ENCODE data around the gene DNAJC30. TPM values are rescaled to one million over a fixed set of nuclear protein-coding genes. Genes with fewer than 3 reads are reported as not detected.

DNAJC30 gene
- total RNA-seq, 4 donors from 2014 or later, result 4.5 to 7.5 (median 5.5) TPM

DNA sequence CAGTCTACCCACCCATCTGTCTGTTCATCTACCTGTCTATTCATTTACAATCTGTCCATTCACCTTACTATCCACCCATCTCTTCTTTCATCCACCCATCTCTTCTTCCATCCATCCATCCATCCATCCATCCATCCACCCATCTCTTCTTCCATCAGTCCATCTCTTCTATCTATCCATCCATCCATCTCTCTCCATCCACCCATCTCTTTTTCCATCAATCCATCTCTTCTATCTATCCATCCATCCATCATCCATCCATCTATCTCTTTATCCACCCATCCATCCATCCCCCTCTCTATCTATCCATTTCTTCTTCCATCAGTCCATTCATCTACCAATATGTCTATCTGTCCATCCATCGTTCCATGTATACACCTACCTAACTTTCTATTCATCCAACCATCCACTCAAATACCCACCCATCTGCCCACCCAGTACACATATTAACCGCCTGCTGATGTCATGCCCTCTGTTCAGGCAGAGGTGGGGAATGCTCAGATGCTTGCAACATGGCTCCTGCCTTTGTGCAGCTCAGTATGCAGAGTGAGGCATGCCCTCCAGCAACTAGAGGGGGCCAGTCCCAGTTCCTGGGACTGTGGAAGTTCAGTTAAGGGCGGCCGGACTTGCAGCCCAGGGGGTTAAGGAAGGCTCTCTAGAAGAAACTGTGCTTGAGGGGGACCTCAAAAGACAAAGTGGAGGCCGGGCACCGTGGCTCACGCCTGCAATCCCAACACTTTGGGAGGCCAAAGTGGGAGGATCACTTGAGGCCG, 47.6 kb downstream of the DNAJC30 start:
- TF ChIP-seq EP300 (IDR thresholded peaks at IDR 0.05) (no peak), POLR2AphosphoS5 (IDR thresholded peaks at IDR 0.05) (no peak), POLR2A (IDR thresholded peaks at IDR 0.05; ENCODE audit: low read depth) (no peak)
- TF ChIP-seq, protein P1, sequence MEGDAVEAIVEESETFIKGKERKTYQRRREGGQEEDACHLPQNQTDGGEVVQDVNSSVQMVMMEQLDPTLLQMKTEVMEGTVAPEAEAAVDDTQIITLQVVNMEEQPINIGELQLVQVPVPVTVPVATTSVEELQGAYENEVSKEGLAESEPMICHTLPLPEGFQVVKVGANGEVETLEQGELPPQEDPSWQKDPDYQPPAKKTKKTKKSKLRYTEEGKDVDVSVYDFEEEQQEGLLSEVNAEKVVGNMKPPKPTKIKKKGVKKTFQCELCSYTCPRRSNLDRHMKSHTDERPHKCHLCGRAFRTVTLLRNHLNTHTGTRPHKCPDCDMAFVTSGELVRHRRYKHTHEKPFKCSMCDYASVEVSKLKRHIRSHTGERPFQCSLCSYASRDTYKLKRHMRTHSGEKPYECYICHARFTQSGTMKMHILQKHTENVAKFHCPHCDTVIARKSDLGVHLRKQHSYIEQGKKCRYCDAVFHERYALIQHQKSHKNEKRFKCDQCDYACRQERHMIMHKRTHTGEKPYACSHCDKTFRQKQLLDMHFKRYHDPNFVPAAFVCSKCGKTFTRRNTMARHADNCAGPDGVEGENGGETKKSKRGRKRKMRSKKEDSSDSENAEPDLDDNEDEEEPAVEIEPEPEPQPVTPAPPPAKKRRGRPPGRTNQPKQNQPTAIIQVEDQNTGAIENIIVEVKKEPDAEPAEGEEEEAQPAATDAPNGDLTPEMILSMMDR (IDR thresholded peaks at IDR 0.05), result no peak
- H3K27ac ChIP-seq (replicated peaks in 1 of 4), result no peak overlapping the region
- 98% methylated on average over 4 of the region's 8 CpGs for WGBS
- no peaks in the 10 kb centered on the region for H3K36me3 ChIP-seq
- intact Hi-C loops (cut with DNase I), result no loop called here
- H3K9me3 ChIP-seq, result no peaks in the 10 kb centered on the region
- H3K4me1 ChIP-seq, result peaks cover 0 to 9% (median 7%) of the 10 kb centered on the region in 4 donors
- H3K27me3 ChIP-seq, result peaks cover 0 to 30% (median 3%) of the 10 kb centered on the region in 4 donors
- DNase-seq (ENCODE audit: extremely low spot score), result no peak
- no peak overlapping the region for H3K4me3 ChIP-seq

- intact Hi-C loops (cut with DNase I), result no loop called here
- no peak overlapping the region for H3K27ac ChIP-seq (replicated peaks in 1 of 4)
- H3K27me3 ChIP-seq, result peaks cover 0 to 45% (median 3%) of the 10 kb centered on the region in 4 donors
- H3K4me3 ChIP-seq, result no peak overlapping the region
- no peaks in the 10 kb centered on the region for H3K9me3 ChIP-seq
- TF ChIP-seq, protein P1 (IDR thresholded peaks at IDR 0.05), result no peak
- TF ChIP-seq POLR2AphosphoS5 (IDR thresholded peaks at IDR 0.05), result no peak
- H3K36me3 ChIP-seq, result no peaks in the 10 kb centered on the region
- WGBS, result 76% methylated on average over 8 of the region's 8 CpGs
- H3K4me1 ChIP-seq, result peaks cover 0 to 9% (median 7%) of the 10 kb centered on the region in 4 donors
- DNase-seq (ENCODE audit: extremely low spot score), result no peak
These were observed 49.4 kb downstream of the DNAJC30 start for GRCh38 chr7:73633844-73634243.

DNA sequence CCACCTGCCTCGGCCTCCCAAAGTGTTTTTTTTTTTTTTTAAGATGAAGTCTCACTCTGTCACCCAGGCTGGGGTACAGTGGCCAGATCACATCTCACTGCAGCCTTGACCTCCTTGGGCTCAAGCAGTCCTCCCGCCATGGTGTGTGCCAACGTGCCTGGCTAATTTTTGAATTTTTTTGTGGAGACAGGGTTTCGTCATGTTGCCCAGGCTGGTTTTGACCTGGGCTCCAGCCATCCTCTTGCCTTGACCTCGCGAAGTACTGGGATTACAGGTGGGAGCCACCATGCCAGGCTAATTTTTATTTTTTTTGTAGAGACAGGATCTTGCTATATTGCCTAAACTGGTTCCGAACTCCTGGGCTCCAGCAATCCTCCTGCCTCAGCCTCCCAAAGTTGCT, 49.9 kb downstream of the DNAJC30 start:
- intact Hi-C loops (cut with DNase I), result no loop called here
- DNase-seq (ENCODE audit: extremely low spot score), result no peak
- Histone ChIP-seq H3K4me1 (peaks cover 0 to 9% (median 7%) of the 10 kb centered on the region in 4 donors), H3K4me3 (no peak overlapping the region), H3K9me3 (no peaks in the 10 kb centered on the region), H3K36me3 (no peaks in the 10 kb centered on the region), H3K27ac (replicated peaks in 1 of 4) (no peak overlapping the region), H3K27me3 (peaks cover 0 to 51% (median 3%) of the 10 kb centered on the region in 4 donors)
- TF ChIP-seq POLR2A (IDR thresholded peaks at IDR 0.05; ENCODE audit: low read depth) (no peak), EP300 (IDR thresholded peaks at IDR 0.05) (no peak), POLR2AphosphoS5 (IDR thresholded peaks at IDR 0.05) (no peak)
- TF ChIP-seq, protein P1 (IDR thresholded peaks at IDR 0.05), result no peak
- 94% methylated on average over 7 of the region's 7 CpGs for WGBS

DNA sequence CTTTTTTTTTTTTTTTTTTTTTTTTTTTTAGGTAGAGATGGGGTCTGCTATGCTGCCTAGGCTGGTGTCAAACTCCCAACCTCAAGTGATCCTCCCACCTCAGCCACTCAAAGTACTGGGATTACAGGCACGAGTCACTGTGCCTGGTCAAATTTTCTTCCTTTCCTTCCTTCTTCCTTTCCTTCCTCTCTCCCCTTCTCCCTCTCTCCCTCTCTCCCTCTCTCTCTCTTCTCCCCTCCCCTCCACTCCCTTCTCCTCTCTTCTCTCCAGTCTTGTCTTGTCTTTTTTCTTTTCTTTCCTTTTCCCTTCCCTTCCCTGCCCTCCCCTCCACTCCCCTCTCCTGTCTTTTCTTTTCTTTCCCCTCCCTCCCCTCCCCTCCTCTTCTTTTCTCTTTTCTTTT, 51.7 kb downstream of the DNAJC30 start:
- Histone ChIP-seq H3K27me3 (peaks cover 0 to 67% (median 3%) of the 10 kb centered on the region in 4 donors), H3K4me3 (no peak overlapping the region), H3K36me3 (no peaks in the 10 kb centered on the region), H3K9me3 (no peaks in the 10 kb centered on the region), H3K4me1 (peaks cover 0 to 8% (median 7%) of the 10 kb centered on the region in 4 donors), H3K27ac (replicated peaks in 1 of 4) (no peak overlapping the region)
- 24% methylated on average over 1 of the region's 1 CpG for WGBS
- intact Hi-C loops (cut with DNase I), result no loop called here
- no peak for TF ChIP-seq EP300 (IDR thresholded peaks at IDR 0.05)
- no peak for TF ChIP-seq POLR2A (IDR thresholded peaks at IDR 0.05; ENCODE audit: low read depth)
- TF ChIP-seq POLR2AphosphoS5 (IDR thresholded peaks at IDR 0.05), result no peak
- no peak for DNase-seq (ENCODE audit: extremely low spot score)

Small RNAs within 50 kb of the gene (small RNA-seq; reads per million reads assigned to genes)
- 0 reads per million in 3 donors for gene MIR4284
- gene RN7SL265P, result 0 reads per million in 3 donors

Other genes starting within 250 kb of the DNAJC30 start
- gene FZD9, start 249.7 kb downstream of the DNAJC30 start, total RNA-seq, result 1 to 10 TPM in 2 of 4 donors, under 1 TPM in 2; under 0.01 to 1.7 (median 1.1) TPM
- gene BAZ1B, start 161.2 kb downstream of the DNAJC30 start, total RNA-seq, result 10 to 100 TPM; 55.3 to 72.2 (median 66.2) TPM
- gene BCL7B, start 125.8 kb downstream of the DNAJC30 start, total RNA-seq, result 100 to 1,000 TPM; 107 to 131 (median 109) TPM
- 10 to 100 TPM; 19.1 to 52.5 (median 38.2) TPM for gene TBL2, start 104.9 kb downstream of the DNAJC30 start, total RNA-seq
- 10 to 100 TPM in 2 of 4 donors, 1 to 10 TPM in 2; 6.5 to 19.5 (median 10.3) TPM for gene MLXIPL, start 58.9 kb downstream of the DNAJC30 start, total RNA-seq
- 1 to 10 TPM; 2.5 to 7.1 (median 4.0) TPM for gene VPS37D, start 15.6 kb downstream of the DNAJC30 start, total RNA-seq
- gene BUD23, start 144 bp upstream of the DNAJC30 start, total RNA-seq, result 10 to 100 TPM; 43.2 to 51.5 (median 48.6) TPM
- 10 to 100 TPM in 2 of 4 donors, 1 to 10 TPM in 2; 7.1 to 16.0 (median 9.6) TPM for gene STX1A, start 36.2 kb upstream of the DNAJC30 start, total RNA-seq
- gene ABHD11, start 55.3 kb upstream of the DNAJC30 start, total RNA-seq, result 1 to 10 TPM; 6.1 to 7.9 (median 7.2) TPM
- gene CLDN3, start 86.8 kb upstream of the DNAJC30 start, total RNA-seq, result under 1 TPM in 1 of 4 donors, not detected in 3; 0.80 TPM
- 1 to 10 TPM in 2 of 4 donors, under 1 TPM in 2; 0.42 to 3.1 (median 1.7) TPM for gene CLDN4, start 147.5 kb upstream of the DNAJC30 start, total RNA-seq
- 1 to 10 TPM in 3 of 4 donors, under 1 TPM in 1; 0.83 to 4.0 (median 2.8) TPM for gene METTL27, start 159.1 kb upstream of the DNAJC30 start, total RNA-seq
- not detected for gene TMEM270, start 177.7 kb upstream of the DNAJC30 start, total RNA-seq

Measured in esophagus muscularis mucosa (tissue), 4 donors.